GM18907 (cell line): ENCODE results near the gene USP17L29.
A peak's percentile ranks its signal among the peaks of the same experiment; 100 is the strongest.
"Not testable (repeated sequence)": the region's sequence is repeated elsewhere in the genome, so short reads cannot be mapped to it uniquely, and the experiment has no call there.

ENCODE experiments used
- ATAC-seq: cut with Tn5 transposase; IDR thresholded peaks from one replicate; pipeline ENCODE4 v1.9.1; 2021; ENCODE audit warnings: mild to moderate bottlenecking, moderate library complexity; ENCODE audit not compliant: unreplicated experiment

Gene USP17L29

GRCh38 chr4:9353338-9353737 is at the start of gene USP17L29:
USP17L29 (plus strand) TSS chr4:9353638; CDS start chr4:9353638, 0 bp downstream.
- ATAC-seq = not testable (repeated sequence)

- not testable (repeated sequence) for ATAC-seq
Measured at GRCh38 chr4:9324191-9324590, 29.2 kb upstream of the USP17L29 start.

GRCh38 chr4:9324865-9325264 is 28.6 kb upstream of the USP17L29 start, which contains the start of gene USP17L24:
USP17L24 (plus strand) TSS chr4:9325165; CDS start chr4:9325165, 0 bp downstream.
- not testable (repeated sequence) for ATAC-seq

GRCh38 chr4:9329611-9330010 is 23.8 kb upstream of the USP17L29 start, which contains the start of gene USP17L25:
USP17L25 (plus strand) TSS chr4:9329911; CDS start chr4:9329911, 0 bp downstream.
- not testable (repeated sequence) for ATAC-seq

GRCh38 chr4:9334358-9334757 is 19.1 kb upstream of the USP17L29 start, which contains the start of gene USP17L26:
USP17L26 (plus strand) TSS chr4:9334658; CDS start chr4:9334658, 0 bp downstream.
- ATAC-seq = not testable (repeated sequence)

- ATAC-seq = not testable (repeated sequence)
Measured at GRCh38 chr4:9339103-9339502, 14.3 kb upstream of the USP17L29 start, which contains the start of gene USP17L5. USP17L5 (plus strand) TSS chr4:9339403; CDS start chr4:9339403, 0 bp downstream.

GRCh38 chr4:9343848-9344247 is 9.6 kb upstream of the USP17L29 start, which contains the start of gene USP17L27:
USP17L27 (plus strand) TSS chr4:9344148; CDS start chr4:9344148, 0 bp downstream.
- not testable (repeated sequence) for ATAC-seq

- ATAC-seq = not testable (repeated sequence)
Measured at GRCh38 chr4:9348593-9348992, 4.8 kb upstream of the USP17L29 start, which contains the start of gene USP17L28. USP17L28 (plus strand) TSS chr4:9348893; CDS start chr4:9348893, 0 bp downstream.

GRCh38 chr4:9350866-9351265 is 2.6 kb upstream of the USP17L29 start:
- ATAC-seq = not testable (repeated sequence)

GRCh38 chr4:9362829-9363228 is 9.4 kb downstream of the USP17L29 start, which contains the start of gene USP17L30:
USP17L30 (plus strand) TSS chr4:9363129; CDS start chr4:9363129, 0 bp downstream.
- ATAC-seq = not testable (repeated sequence)

GRCh38 chr4:9379881-9380280 is 26.4 kb downstream of the USP17L29 start:
- not testable (repeated sequence) for ATAC-seq

- ATAC-seq = not testable (repeated sequence)
Measured at GRCh38 chr4:9381012-9381534, 27.6 kb downstream of the USP17L29 start.

- no peak for ATAC-seq
Measured at GRCh38 chr4:9384126-9384525, 30.7 kb downstream of the USP17L29 start.

- peak; percentile 60 for ATAC-seq
Measured at GRCh38 chr4:9389001-9389400, 35.6 kb downstream of the USP17L29 start.
